Liver (tissue), 9 donors: ENCODE measurements around the gene COL6A3. TPM values are rescaled to one million over a fixed set of nuclear protein-coding genes. Genes with fewer than 3 reads are reported as not detected.

Experiments
- DNase-seq: peaks from one replicate; pipeline ENCODE4 v3.0.0-alpha.2; 2017; ENCODE audit warnings: low spot score
- H3K27ac ChIP-seq, 2 donors: one replicate each; pipeline ENCODE4 v1.7.0; 2013; ENCODE audit warnings: inconsistent platforms in 2 of 2, low read length in 2 of 2, control low read depth in 1 of 2, low read depth in 1 of 2, mild to moderate bottlenecking in 1 of 2
- H3K27me3 ChIP-seq, 4 donors: one replicate each; pipeline versions ENCODE4 v1.6.1 to v1.7.0; 2013; ENCODE audit warnings: low read length in 3 of 4, inconsistent platforms in 1 of 4, mild to moderate bottlenecking in 1 of 4, moderate library complexity in 1 of 4; ENCODE audit not compliant: control insufficient read depth in 4 of 4, insufficient read depth in 4 of 4
- H3K36me3 ChIP-seq, 4 donors: one replicate each; pipeline versions ENCODE4 v1.6.1 to v1.7.0; 2013; ENCODE audit warnings: low read length in 3 of 4, mild to moderate bottlenecking in 3 of 4, low read depth in 1 of 4, moderate library complexity in 1 of 4; ENCODE audit not compliant: control insufficient read depth in 4 of 4, insufficient read depth in 3 of 4
- H3K4me1 ChIP-seq, 4 donors: one replicate each; pipeline versions ENCODE4 v1.6.1 to v1.7.0; 2013; ENCODE audit warnings: low read length in 3 of 4, mild to moderate bottlenecking in 3 of 4, moderate library complexity in 1 of 4; ENCODE audit not compliant: control insufficient read depth in 4 of 4, insufficient read depth in 4 of 4
- H3K4me3 ChIP-seq, 3 donors: one replicate each; pipeline versions ENCODE4 v1.6.1 to v1.7.0; 2013; ENCODE audit warnings: low read length in 3 of 3, control low read depth in 1 of 3, low read depth in 1 of 3, mild to moderate bottlenecking in 1 of 3
- H3K9ac ChIP-seq, 2 donors: one replicate each; pipeline ENCODE4 v1.7.0; 2013; ENCODE audit warnings: low read length in 2 of 2, mild to moderate bottlenecking in 2 of 2, moderate library complexity in 2 of 2, control low read depth in 1 of 2, low read depth in 1 of 2
- H3K9me3 ChIP-seq, 4 donors: one replicate each; pipeline versions ENCODE4 v1.6.1 to v1.7.0; 2013; ENCODE audit warnings: low read length in 3 of 4; ENCODE audit not compliant: control insufficient read depth in 4 of 4
- ATF3 ChIP-seq: IDR thresholded peaks from 2 replicates; pipeline ENCODE4 v1.6.1; 2016; ENCODE audit warnings: antibody characterized with exemption
- CTCF ChIP-seq: fragments of 150-350 bp; IDR thresholded peaks from 2 replicates; pipeline ENCODE4 v1.5.1; 2017; ENCODE audit warnings: improper control_type of control experiment, low read depth, low read length; ENCODE audit not compliant: missing input control
- FOXA1 ChIP-seq: IDR thresholded peaks from 2 replicates; pipeline ENCODE4 v1.6.1; 2016; ENCODE audit warnings: antibody characterized with exemption
- FOXA2 ChIP-seq: IDR thresholded peaks from 2 replicates; pipeline ENCODE4 v1.6.1; 2016; ENCODE audit warnings: antibody characterized with exemption
- GABPA ChIP-seq, 2 donors: IDR thresholded peaks in 1 of 2; conservative IDR thresholded peaks in 1 of 2; 2 replicates each; pipeline ENCODE4 v1.6.1; 2016; ENCODE audit warnings: antibody characterized with exemption in 2 of 2, mild to moderate bottlenecking in 1 of 2, moderate library complexity in 1 of 2
- HNF4G ChIP-seq: IDR thresholded peaks from 2 replicates; pipeline ENCODE4 v1.6.1; 2016; ENCODE audit warnings: antibody characterized with exemption
- JUND ChIP-seq, 2 donors: IDR thresholded peaks; 2 replicates each; pipeline ENCODE4 v1.6.1; 2016; ENCODE audit warnings: antibody characterized with exemption in 2 of 2
- NR2F2 ChIP-seq: IDR thresholded peaks from 2 replicates; pipeline ENCODE4 v1.6.1; 2016; ENCODE audit warnings: antibody characterized with exemption
- RAD21 ChIP-seq, 2 donors: IDR thresholded peaks; 2 replicates each; pipeline ENCODE4 v1.6.1; 2016; ENCODE audit warnings: antibody characterized with exemption in 2 of 2, mild to moderate bottlenecking in 2 of 2
- REST ChIP-seq: IDR thresholded peaks from 2 replicates; pipeline ENCODE4 v1.6.1; 2016; ENCODE audit warnings: antibody characterized with exemption, mild to moderate bottlenecking
- RXRA ChIP-seq, 2 donors: IDR thresholded peaks; 2 replicates each; pipeline ENCODE4 v1.6.1; 2017 to 2018; ENCODE audit warnings: antibody characterized with exemption in 2 of 2, mild to moderate bottlenecking in 1 of 2
- SP1 ChIP-seq: IDR thresholded peaks from 2 replicates; pipeline ENCODE4 v1.6.1; 2018; ENCODE audit warnings: antibody characterized with exemption, mild to moderate bottlenecking
- TAF1 ChIP-seq: conservative IDR thresholded peaks from 2 replicates; pipeline ENCODE4 v1.6.1; 2016; ENCODE audit warnings: antibody characterized with exemption, mild to moderate bottlenecking
- YY1 ChIP-seq: IDR thresholded peaks from 2 replicates; pipeline ENCODE4 v1.6.1; 2016; ENCODE audit warnings: antibody characterized with exemption, mild to moderate bottlenecking
- ZBTB33 ChIP-seq: IDR thresholded peaks from 2 replicates; pipeline ENCODE4 v1.6.1; 2016; ENCODE audit warnings: antibody characterized with exemption
- WGBS: extraction: QIAGEN DNeasy Blood & Tissue Kit; methylation state at CpG from one replicate; pipeline ENCODE4 v1.1.7; 2013; 5-methylcytosine and 5-hydroxymethylcytosine counted together
- polyA plus RNA-seq, 2 donors: library from polyadenylated mRNA; stranded (reverse) in 1 of 2; unstranded in 1 of 2; fragments of 200-250 nt in 1 of 2; fragments of >200 nt in 1 of 2; fragmentation: Nextera tagmentation in 1 of 2; extraction: Ambion mirVana in 1 of 2; gene quantifications; one replicate each; pipeline versions ENCODE4 v1.2.1 to v1.2.3, GENCODE V29; 2013 to 2015
- total RNA-seq, 2 donors: library from RNA; depleted of rRNA; stranded (reverse); fragments of >200 nt; gene quantifications; one replicate each; pipeline ENCODE4 v1.2.3, GENCODE V29; 2014
- donor health status: healthy.
- donor health status: healthy.
- donor health status: healthy.
- donor health status: healthy.
- donor health status: healthy.

COL6A3 gene
- total and polyA plus RNA-seq, 4 donors: 1.7 to 28.7 (median 17.5) TPM

GRCh38 chr2:237407700-237408099 lies 6.3 kb downstream of the COL6A3 start:
- Histone ChIP-seq H3K36me3 (no peaks in the 10 kb centered on the region), H3K9me3 (no peaks in the 10 kb centered on the region), H3K27ac (no peak overlapping the region), H3K27me3 (peaks cover 0 to 2% (median 0%) of the 10 kb centered on the region in 4 donors), H3K4me1 (peaks cover 0 to 1% (median 0%) of the 10 kb centered on the region in 4 donors), H3K4me3 (no peak overlapping the region), H3K9ac (no peak overlapping the region)
- 91% methylated on average over 4 of the region's 4 CpGs for WGBS
- TF ChIP-seq FOXA2: no peak
- TF ChIP-seq CTCF: no peak
- TF ChIP-seq NR2F2: no peak
- TF ChIP-seq YY1: no peak
- TF ChIP-seq ATF3: no peak
- TF ChIP-seq REST: no peak
- no peak for TF ChIP-seq JUND (IDR thresholded peaks at IDR 0.05)
- no peak for TF ChIP-seq HNF4G
- no peak for TF ChIP-seq TAF1
- TF ChIP-seq RXRA (IDR thresholded peaks at IDR 0.05): no peak
- no peak for TF ChIP-seq GABPA (IDR thresholded peaks at IDR 0.05 in 1 of 2, conservative IDR thresholded peaks at IDR 0.05 in 1 of 2)
- no peak for TF ChIP-seq RAD21 (IDR thresholded peaks at IDR 0.05)
- no peak for TF ChIP-seq SP1
- no peak for TF ChIP-seq ZBTB33
- no peak for DNase-seq

GRCh38 chr2:237406371-237406895 lies 7.5 kb downstream of the COL6A3 start:
- 81% methylated on average over 5 of the region's 5 CpGs for WGBS
- Histone ChIP-seq H3K27me3 (peaks cover 0 to 2% (median 0%) of the 10 kb centered on the region in 4 donors), H3K36me3 (no peaks in the 10 kb centered on the region), H3K9me3 (no peaks in the 10 kb centered on the region), H3K4me3 (no peak overlapping the region), H3K27ac (no peak overlapping the region), H3K4me1 (peaks cover 0 to 1% (median 0%) of the 10 kb centered on the region in 4 donors), H3K9ac (no peak overlapping the region)
- TF ChIP-seq HNF4G (no peak), ZBTB33 (no peak), YY1 (no peak), REST (no peak), RAD21 (IDR thresholded peaks at IDR 0.05) (no peak), CTCF (no peak), FOXA2 (no peak), JUND (IDR thresholded peaks at IDR 0.05) (no peak), FOXA1 (no peak), NR2F2 (no peak)
- DNase-seq: no peak
